Measurements from ENCODE around the gene LRRK2. TPM values are rescaled to one million over a fixed set of nuclear protein-coding genes. Genes with fewer than 3 reads are reported as not detected.

Gene LRRK2
- total and polyA plus RNA-seq, 2 experiments from 2014 or later: 0.24 TPM; not detected in 1

DNA sequence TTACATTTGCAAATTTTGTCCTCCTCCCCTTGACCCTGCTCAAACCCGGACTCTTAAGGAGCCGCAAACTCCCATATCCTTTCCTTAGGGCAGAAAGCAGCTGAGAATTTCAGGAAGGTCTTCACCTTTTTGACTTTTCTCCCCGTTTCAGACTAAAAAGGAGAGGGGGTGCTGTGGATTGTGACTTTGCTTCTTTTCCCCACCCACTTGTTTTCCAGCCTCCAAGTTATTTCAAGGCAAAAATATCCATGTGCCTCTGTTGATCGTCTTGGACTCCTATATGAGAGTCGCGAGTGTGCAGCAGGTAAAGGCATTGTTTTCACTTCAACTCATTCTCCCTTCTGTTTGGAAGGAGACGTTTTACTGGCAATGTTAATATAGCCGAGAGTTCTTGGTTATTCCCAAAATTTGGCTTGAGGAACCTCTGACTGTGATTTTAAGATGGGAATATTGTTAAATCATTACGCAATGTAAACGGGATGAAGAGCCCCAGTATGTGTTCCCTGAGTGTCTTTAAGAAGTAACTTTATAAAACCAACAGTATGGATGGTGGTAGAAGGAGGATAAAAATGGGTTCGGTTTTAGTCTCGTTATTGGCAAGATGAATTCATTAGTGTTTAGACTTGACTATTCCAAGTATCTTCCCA lies 663 bp downstream of the LRRK2 start (continued):
- TF ChIP-seq ZNF462 (CRISPR knock-in tag; IDR thresholded peaks at IDR 0.05) (no peak), JUNB (IDR thresholded peaks at IDR 0.05; ENCODE audit: unreplicated experiment) (no peak), STAT1 (IDR thresholded peaks at IDR 0.05; ENCODE audit: unreplicated experiment) (no peak), POLR2AphosphoS5 (IDR thresholded peaks at IDR 0.05; ENCODE audit: low read depth) (no peak), EZH2phosphoT487 (IDR thresholded peaks at IDR 0.05; ENCODE audit: unreplicated experiment) (no peak), CREB1 (CRISPR knock-in tag; IDR thresholded peaks at IDR 0.05; ENCODE audit: low read depth) (no peak)

DNA sequence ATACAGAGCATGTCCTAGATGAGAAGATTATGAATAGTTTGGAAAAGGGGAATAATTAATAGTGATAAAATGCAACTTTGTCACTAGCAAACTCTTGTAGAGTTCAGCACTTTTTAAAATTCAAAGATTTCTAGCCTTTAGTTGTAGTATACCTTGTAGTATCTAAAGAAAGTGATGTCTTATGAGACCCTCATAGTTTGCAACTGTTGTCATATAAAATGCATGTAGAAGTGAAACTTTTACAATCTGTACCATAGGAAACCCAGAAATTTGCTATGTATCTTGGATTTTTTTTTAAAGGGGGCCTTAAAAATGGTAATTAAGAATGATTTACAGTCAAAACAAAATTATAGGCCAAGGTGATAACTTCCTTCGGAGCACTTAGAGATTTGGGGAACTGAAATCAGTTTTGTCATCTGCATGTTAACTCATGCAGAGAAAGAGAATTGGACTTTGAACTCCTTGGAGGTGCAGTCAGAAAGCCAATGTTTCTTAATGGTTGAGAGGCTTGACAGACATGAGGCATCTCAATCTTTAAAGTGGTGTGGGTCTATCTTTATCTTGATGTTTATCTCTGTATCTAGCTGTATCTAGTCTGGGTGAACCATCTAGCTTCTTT lies 1.3 kb downstream of the LRRK2 start:
- Mint-ChIP-seq H3K27ac (no peak overlapping the region), H3K36me3 (ENCODE audit: low read depth) (no peaks in the 10 kb centered on the region), H3K9me3 (no peaks in the 10 kb centered on the region; the same call in 2 of the 3 replicates), H3K4me3 (no peak overlapping the region), H3K27me3 (ENCODE audit: insufficient read depth, low read depth, poor library complexity) (peaks cover 23% of the 10 kb centered on the region), H3K4me1 (peaks cover 11% of the 10 kb centered on the region; the same call in 2 of the 3 replicates)
- H3K36me3 ChIP-seq (ENCODE audit: insufficient read depth): no peaks in the 10 kb centered on the region
- no peaks in the 10 kb centered on the region for H4K20me1 ChIP-seq (replicated peaks; ENCODE audit: insufficient read depth)
- no peaks in the 10 kb centered on the region for H3K9me2 ChIP-seq (ENCODE audit: insufficient read depth)
- no peak for TF ChIP-seq ZNF114 (CRISPR knock-in tag; IDR thresholded peaks at IDR 0.05)
- H3F3A ChIP-seq (replicated peaks; ENCODE audit: low read depth): no peaks in the 10 kb centered on the region
- H3K4me3 ChIP-seq: no peak overlapping the region
- DNase-seq (ENCODE audit: low spot score) (no peak), ATAC-seq (no peak)
- peaks cover 6% of the 10 kb centered on the region; the same call in 1 of the 2 replicates for H3K4me1 ChIP-seq (ENCODE audit: insufficient read depth)
- H3K27me3 ChIP-seq (ENCODE audit: insufficient read depth): peaks cover 46% of the 10 kb centered on the region
- H2AFZ ChIP-seq: no peak overlapping the region
- H3K27ac ChIP-seq (ENCODE audit: low read depth): no peak overlapping the region
- H3K4me2 ChIP-seq: no peak overlapping the region
- no peaks in the 10 kb centered on the region for H3K79me2 ChIP-seq (replicated peaks; ENCODE audit: insufficient read depth)

Measured in GM23338 (cell line).